HEK293T (cell line): ENCODE results near the gene SMTNL1.

Experiments used
- CTCF ChIA-PET: fragments of 350-600 bp; formaldehyde crosslinking; extraction: SDS; loops from one replicate; lab custom pipeline; 2021; ENCODE audit warnings: antibody characterized with exemption, inconsistent platforms; lab: Yijun Ruan, JAX
- POLR2A ChIA-PET: fragments of 350-600 bp; formaldehyde crosslinking; extraction: SDS; loops from one replicate; lab custom pipeline; 2020; ENCODE audit warnings: antibody characterized with exemption, inconsistent platforms; lab: Yijun Ruan, JAX
- DNase-seq: peaks from one replicate; pipeline ENCODE4 v3.0.0; 2012; ENCODE audit warnings: mixed read lengths; ENCODE audit errors: extremely low spot score
- ARNT ChIP-seq: fragments of 450-650 bp; IDR thresholded peaks from 2 replicates; pipeline ENCODE4 v1.6.1; 2017; ENCODE audit warnings: mild to moderate bottlenecking
- BHLHE40 ChIP-seq: fragments of 450-650 bp; IDR thresholded peaks from 2 replicates; pipeline ENCODE4 v1.6.1; 2016; ENCODE audit warnings: mild to moderate bottlenecking, moderate library complexity, borderline replicate concordance
- CTBP1 ChIP-seq: fragments of 450-650 bp; IDR thresholded peaks from 2 replicates; pipeline ENCODE4 v1.6.1; 2016; ENCODE audit warnings: borderline replicate concordance
- ELF4 ChIP-seq: fragments of 450-650 bp; IDR thresholded peaks from 2 replicates; pipeline ENCODE4 v1.6.1; 2017; ENCODE audit warnings: antibody characterized with exemption
- FOXA1 ChIP-seq: fragments of 450-650 bp; IDR thresholded peaks from 2 replicates; pipeline ENCODE4 v1.6.1; 2016; ENCODE audit warnings: mild to moderate bottlenecking
- FOXK2 ChIP-seq: fragments of 450-650 bp; IDR thresholded peaks from 2 replicates; pipeline ENCODE4 v1.6.1; 2016; ENCODE audit warnings: mild to moderate bottlenecking
- FOXM1 ChIP-seq: fragments of 450-650 bp; IDR thresholded peaks from 2 replicates; pipeline ENCODE4 v1.6.1; 2017; ENCODE audit warnings: mild to moderate bottlenecking, borderline replicate concordance
- HDGF ChIP-seq: fragments of 450-650 bp; IDR thresholded peaks from 2 replicates; pipeline ENCODE4 v1.6.1; 2017; ENCODE audit warnings: antibody characterized with exemption, borderline replicate concordance
- L3MBTL2 ChIP-seq: fragments of 450-650 bp; conservative IDR thresholded peaks from 2 replicates; pipeline ENCODE4 v1.6.1; 2016; ENCODE audit warnings: mild to moderate bottlenecking
- LEF1 ChIP-seq: fragments of 450-650 bp; IDR thresholded peaks from 2 replicates; pipeline ENCODE4 v1.6.1; 2017; ENCODE audit warnings: mild to moderate bottlenecking, borderline replicate concordance
- NFRKB ChIP-seq: fragments of 450-650 bp; IDR thresholded peaks from 2 replicates; pipeline ENCODE4 v1.6.1; 2016; ENCODE audit warnings: mild to moderate bottlenecking, moderate library complexity
- PKNOX1 ChIP-seq: fragments of 450-650 bp; IDR thresholded peaks from 2 replicates; pipeline ENCODE4 v1.6.1; 2016
- SP1 ChIP-seq: fragments of 450-650 bp; IDR thresholded peaks from 2 replicates; pipeline ENCODE4 v1.6.1; 2017
- SUZ12 ChIP-seq: fragments of 450-650 bp; IDR thresholded peaks from 2 replicates; pipeline ENCODE4 v1.6.1; 2016; ENCODE audit warnings: mild to moderate bottlenecking
- TARDBP ChIP-seq: fragments of 450-650 bp; IDR thresholded peaks from 2 replicates; pipeline ENCODE4 v1.6.1; 2016
- ZNF384 ChIP-seq: fragments of 450-650 bp; IDR thresholded peaks from 2 replicates; pipeline ENCODE4 v1.6.1; 2016

SMTNL1 gene

GRCh38 chr11:57539342-57539741, 1.9 kb downstream of the SMTNL1 start:
- TF ChIP-seq SP1, result no peak
- TF ChIP-seq FOXK2, result no peak
- TF ChIP-seq ZNF384, result no peak
- ChIA-PET CTCF (interaction anchor here (0.6 kb wide), 2 partner anchors 68 to 104 kb away, joined by 3 read pairs; no protein-coding TSS in a partner anchor), POLR2A (no interaction called here)
- no peak for DNase-seq

GRCh38 chr11:57541169-57541568, 3.8 kb downstream of the SMTNL1 start:
- ChIA-PET POLR2A (no interaction called here), CTCF (interaction anchor here (0.6 to 1.4 kb wide), 2 partner anchors 38 to 100 kb away, joined by 5 to 7 read pairs; no protein-coding TSS in a partner anchor)
- no peak for DNase-seq
- TF ChIP-seq ZNF384 (no peak), NFRKB (no peak)

GRCh38 chr11:57542582-57542981, 5.2 kb downstream of the SMTNL1 start:
- ChIA-PET POLR2A (no interaction called here), CTCF (interaction anchor here (1.4 kb wide), 1 partner anchor 98 kb away, joined by 5 read pairs; no protein-coding TSS in a partner anchor)
- no peak for DNase-seq
- TF ChIP-seq HDGF, result no peak
- no peak for TF ChIP-seq PKNOX1

GRCh38 chr11:57543593-57543992, 6.2 kb downstream of the SMTNL1 start:
- DNase-seq, result no peak
- TF ChIP-seq ARNT, result no peak
- TF ChIP-seq L3MBTL2, result no peak
- no peak for TF ChIP-seq LEF1
- no peak for TF ChIP-seq SUZ12
- no peak for TF ChIP-seq CTBP1
- TF ChIP-seq HDGF, result no peak
- POLR2A ChIA-PET, result no interaction called here
- CTCF ChIA-PET, result no interaction called here

GRCh38 chr11:57544566-57544965, 7.2 kb downstream of the SMTNL1 start:
- CTCF ChIA-PET, result no interaction called here
- POLR2A ChIA-PET, result no interaction called here
- TF ChIP-seq BHLHE40 (no peak), ZNF384 (no peak), SP1 (no peak), HDGF (no peak), LEF1 (no peak), SUZ12 (no peak), FOXK2 (no peak), FOXA1 (no peak), NFRKB (no peak), PKNOX1 (no peak), ELF4 (no peak), L3MBTL2 (no peak), ARNT (no peak), CTBP1 (no peak), TARDBP (no peak), FOXM1 (no peak)
- DNase-seq, result no peak

GRCh38 chr11:57545883-57546282, 8.5 kb downstream of the SMTNL1 start:
- ChIA-PET POLR2A (no interaction called here), CTCF (no interaction called here)
- no peak for DNase-seq
- TF ChIP-seq L3MBTL2 (no peak), SUZ12 (no peak), ARNT (no peak)

- no peak for DNase-seq
- ChIA-PET POLR2A (no interaction called here), CTCF (no interaction called here)
- TF ChIP-seq HDGF (no peak), PKNOX1 (no peak), TARDBP (no peak), ELF4 (no peak), SUZ12 (no peak), CTBP1 (no peak), ZNF384 (no peak), NFRKB (no peak), SP1 (no peak), LEF1 (no peak), FOXM1 (no peak), BHLHE40 (no peak), FOXA1 (no peak), ARNT (no peak), FOXK2 (no peak), L3MBTL2 (no peak)
These were observed 9.1 kb downstream of the SMTNL1 start for GRCh38 chr11:57546451-57546850.
